Measurements from ENCODE around the gene ITPK1.

DNA sequence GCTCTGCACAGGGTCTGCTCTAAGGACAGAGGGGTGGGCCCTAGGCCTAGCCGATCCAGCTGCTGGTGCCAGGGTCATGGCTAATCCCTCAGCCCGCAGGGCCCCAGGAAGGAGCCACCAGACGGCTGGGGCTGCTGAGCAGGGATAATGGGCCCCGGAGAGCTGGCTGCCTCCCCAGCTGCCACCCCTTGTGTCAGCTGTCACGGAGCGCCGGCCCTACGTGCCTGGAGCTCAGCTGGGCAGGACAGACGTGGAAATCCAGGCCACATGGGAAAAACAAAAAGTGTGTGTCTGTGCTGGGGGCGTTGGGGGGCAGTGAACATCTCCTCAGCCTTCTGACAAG is 156.6 kb downstream of the ITPK1 start:
- TF ChIP-seq, protein P1, sequence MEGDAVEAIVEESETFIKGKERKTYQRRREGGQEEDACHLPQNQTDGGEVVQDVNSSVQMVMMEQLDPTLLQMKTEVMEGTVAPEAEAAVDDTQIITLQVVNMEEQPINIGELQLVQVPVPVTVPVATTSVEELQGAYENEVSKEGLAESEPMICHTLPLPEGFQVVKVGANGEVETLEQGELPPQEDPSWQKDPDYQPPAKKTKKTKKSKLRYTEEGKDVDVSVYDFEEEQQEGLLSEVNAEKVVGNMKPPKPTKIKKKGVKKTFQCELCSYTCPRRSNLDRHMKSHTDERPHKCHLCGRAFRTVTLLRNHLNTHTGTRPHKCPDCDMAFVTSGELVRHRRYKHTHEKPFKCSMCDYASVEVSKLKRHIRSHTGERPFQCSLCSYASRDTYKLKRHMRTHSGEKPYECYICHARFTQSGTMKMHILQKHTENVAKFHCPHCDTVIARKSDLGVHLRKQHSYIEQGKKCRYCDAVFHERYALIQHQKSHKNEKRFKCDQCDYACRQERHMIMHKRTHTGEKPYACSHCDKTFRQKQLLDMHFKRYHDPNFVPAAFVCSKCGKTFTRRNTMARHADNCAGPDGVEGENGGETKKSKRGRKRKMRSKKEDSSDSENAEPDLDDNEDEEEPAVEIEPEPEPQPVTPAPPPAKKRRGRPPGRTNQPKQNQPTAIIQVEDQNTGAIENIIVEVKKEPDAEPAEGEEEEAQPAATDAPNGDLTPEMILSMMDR (IDR thresholded peaks at IDR 0.05): no peak
- no peak for TF ChIP-seq POLR2A (IDR thresholded peaks at IDR 0.05)
